ENCODE data around the gene FAM114A1. TPM values are rescaled to one million over a fixed set of nuclear protein-coding genes. Genes with fewer than 3 reads are reported as not detected.
"Not testable (repeated sequence)": the region's sequence is repeated elsewhere in the genome, so short reads cannot be mapped to it uniquely, and the experiment has no call there.

The FAM114A1 gene
- total RNA-seq, 1 donor from 2014 or later, result 10.9 TPM

DNA sequence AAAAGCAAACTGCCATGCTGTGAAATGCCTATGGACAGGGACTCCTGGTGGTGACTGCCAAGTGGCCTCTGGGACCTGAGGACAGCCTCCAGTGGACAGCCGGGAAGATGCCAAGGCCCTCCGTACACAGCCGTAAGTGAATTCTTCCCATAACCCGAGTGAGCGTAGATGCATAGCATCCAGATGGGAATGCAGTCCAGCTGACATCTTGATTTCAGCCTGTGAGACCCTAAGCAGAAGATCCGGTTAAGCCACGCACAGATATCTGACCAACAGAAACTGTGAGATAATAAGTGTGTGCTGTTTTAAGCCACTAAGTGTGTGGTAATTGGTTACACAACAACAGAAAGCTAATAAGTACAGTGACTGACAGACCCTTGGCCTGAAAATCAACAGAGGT, 108.7 kb downstream of the FAM114A1 start:
- no peak for DNase-seq

DNA sequence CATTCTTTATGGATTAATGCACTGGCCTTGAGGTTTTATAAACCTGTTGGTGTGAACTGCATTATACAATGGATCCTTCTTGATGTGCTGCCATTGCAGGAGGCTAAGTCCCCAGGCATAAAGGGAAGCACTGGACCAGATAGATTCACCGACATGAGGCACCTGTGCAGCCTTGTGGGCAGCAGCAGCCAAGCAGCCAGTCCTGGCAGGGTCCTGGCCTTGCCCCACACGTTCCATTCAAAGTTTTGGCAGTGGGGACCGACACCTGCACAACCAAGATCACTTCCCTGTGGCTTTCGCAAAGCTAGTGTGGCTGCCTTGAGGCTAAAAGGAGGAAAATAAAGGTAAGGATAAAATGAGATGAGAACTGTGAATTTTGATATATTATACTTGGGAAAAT, 111.5 kb downstream of the FAM114A1 start:
- no peak for DNase-seq

DNA sequence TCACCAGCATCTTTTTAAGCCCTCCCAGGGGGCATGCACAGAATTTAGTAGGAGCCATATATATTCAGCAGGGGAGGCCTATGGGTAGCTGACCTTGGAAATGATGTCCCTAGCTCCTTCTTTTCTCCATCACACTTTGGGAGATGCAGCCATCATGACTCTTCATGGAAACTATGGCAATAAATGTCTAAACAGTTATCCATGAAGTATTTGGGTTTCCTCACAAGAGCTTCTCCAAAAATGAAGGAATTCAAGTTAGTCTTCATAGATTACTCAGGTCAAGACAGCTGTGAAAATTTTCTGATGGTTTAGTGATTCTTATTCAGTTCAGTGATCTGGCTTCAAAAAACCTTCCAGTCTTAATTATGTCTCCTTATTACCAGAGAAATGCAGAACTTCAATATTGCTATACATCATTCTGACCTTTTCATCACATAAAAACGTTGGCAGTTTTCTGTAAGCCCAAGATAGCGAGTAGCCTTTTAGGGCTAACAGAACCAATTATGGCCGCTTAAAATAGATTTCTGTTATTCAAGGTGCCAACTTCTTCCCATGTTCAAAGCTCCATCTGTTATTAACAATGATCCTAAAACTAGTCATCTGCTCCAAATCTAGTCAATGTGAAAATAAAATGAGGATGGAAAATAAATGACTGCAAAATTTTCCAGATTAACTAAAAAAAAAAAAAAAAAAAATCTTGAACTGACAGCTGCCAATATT, 112.1 kb downstream of the FAM114A1 start:
- DNase-seq, result no peak

DNA sequence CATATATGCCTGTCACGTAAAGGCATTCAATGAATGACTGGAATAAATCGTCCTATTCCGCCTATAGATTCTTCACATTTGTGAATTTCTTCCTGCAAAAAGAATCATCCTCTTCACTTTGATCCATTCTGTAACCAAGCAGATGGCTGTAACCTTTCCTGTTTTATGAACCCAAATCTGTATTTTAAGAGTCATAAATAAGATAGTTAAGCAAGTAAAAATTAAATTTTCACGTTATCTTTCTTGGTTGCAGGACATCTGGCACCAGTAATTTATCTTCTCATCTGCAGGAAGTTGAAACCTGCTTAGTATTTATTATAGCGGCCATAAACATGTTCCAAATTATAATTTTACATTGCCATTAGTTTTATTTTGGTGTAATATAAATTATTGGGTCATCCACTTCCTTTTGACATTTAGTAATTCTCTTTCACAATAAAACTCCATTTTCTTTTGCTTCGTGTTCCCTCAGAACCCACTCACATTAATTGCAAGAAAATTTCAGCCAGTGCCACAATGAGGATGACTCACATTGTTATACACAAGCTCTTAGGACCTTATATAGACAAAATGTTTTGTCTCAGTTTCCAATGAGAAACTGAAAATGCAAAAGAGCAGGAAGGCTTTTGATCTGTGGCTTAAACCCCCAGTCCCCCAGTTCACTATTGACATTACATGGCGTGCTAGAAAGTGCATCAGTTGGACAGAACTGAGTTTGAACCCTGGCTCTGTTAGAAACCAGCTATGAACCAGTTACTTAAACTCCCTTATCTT, 113.5 kb downstream of the FAM114A1 start:
- DNase-seq, result no peak

GRCh38 chr4:38982361-38983095, 114.9 kb downstream of the FAM114A1 start:
- DNase-seq, result no peak

GRCh38 chr4:38983291-38983690, 115.7 kb downstream of the FAM114A1 start:
- no peak for DNase-seq

GRCh38 chr4:38983787-38984598, 116.4 kb downstream of the FAM114A1 start:
- no peak for DNase-seq

- no peak for DNase-seq
Measured at GRCh38 chr4:38985410-38986100, 117.9 kb downstream of the FAM114A1 start.

DNA sequence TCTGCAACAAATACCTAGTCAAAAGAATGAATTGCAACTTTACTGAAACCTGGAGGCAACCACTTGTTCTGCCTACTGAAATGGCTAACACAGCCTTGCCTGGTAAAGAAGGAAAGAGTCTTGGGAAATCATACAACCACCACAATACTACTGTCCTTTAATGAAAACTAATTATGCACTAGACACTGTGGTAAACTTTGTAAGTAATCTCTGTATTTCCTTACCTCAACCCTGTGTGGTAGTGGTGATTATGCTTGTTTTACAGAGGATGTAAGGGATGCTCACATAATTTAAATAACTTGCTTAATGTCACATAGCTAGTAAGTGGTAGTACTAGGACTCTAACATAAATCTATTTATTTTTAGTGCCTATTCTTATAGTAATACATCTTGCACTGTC, 119.9 kb downstream of the FAM114A1 start:
- DNase-seq, result no peak

DNA sequence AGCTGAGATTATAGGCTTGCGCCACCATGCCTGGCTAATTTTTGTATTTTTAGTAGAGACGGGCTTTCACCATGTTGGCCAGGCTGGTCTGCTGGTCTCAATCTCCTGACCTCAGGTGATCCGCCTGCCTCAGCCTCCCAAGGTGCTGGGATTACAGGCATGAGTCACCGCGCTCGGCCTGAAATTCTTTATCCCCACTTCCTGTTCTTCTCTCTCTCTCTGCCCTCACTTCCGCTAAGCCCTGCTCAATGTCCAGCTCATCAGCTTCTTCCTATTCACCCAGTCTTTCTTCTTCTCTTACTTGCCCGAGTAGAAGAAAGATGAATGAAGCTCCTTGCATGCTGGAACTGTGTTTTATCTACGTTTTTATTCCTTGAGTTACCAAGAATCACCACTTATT, 120.7 kb downstream of the FAM114A1 start:
- DNase-seq, result not testable (repeated sequence)

- DNase-seq, result no peak
Measured at GRCh38 chr4:38989487-38989886, 121.9 kb downstream of the FAM114A1 start.

DNA sequence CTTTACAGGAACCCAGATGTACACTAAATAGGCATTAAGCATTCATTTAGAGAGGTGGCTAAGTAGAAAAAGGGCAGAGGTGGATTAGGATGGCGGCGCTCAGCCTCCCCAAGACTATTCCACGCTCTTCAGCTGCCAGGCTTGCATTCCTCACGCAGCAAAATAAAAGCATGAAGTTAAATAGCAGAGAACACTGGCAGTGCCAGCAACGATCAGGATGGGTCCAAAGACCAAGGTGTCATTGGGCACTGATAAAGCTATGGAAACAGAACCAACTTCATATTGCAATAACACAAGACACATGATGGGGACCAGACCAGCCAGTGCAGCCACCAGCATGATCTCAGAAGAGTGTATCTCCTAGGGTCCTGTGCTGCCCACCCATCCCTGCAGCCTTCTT, 122.6 kb downstream of the FAM114A1 start:
- DNase-seq, result no peak

GRCh38 chr4:38993683-38994082, 126.1 kb downstream of the FAM114A1 start:
- no peak for DNase-seq

DNA sequence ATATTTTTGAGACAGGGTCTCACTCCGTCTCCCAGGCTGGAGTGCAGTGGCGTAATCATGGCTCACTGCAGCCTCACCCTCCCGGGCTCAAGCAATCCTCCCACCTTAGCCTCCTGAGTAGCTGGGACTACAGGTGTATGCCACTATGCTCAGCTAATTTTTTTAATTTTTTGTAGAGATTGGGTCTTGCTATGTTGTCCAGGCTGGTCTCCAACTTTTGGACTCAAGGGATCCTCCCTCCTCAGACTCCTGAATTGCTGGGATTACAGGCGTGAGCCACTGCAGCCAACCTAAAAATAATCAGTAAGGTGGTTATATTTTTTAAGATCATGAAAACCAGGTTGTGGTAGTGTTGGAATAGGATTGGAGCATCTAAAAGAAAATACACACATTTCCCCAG, 126.5 kb downstream of the FAM114A1 start:
- DNase-seq, result no peak

Small RNA genes lying within 50 kb of the gene (small RNA-seq; reads per million reads assigned to genes)
- 0.55 reads per million, percentile 54 among the genes with 10 or more reads in this experiment for gene MIR574

Other genes with a start within 250 kb of the FAM114A1 start
- gene KLF3, start 203.6 kb upstream of the FAM114A1 start, total RNA-seq, result 23.4 TPM
- 2.5 TPM for gene TLR10, start 84.8 kb upstream of the FAM114A1 start, total RNA-seq
- gene TLR1, start 63.0 kb upstream of the FAM114A1 start, total RNA-seq, result 10.5 TPM
- gene TLR6, start 11.0 kb upstream of the FAM114A1 start, total RNA-seq, result 1.9 TPM
- 0.31 TPM for gene TMEM156, start 164.6 kb downstream of the FAM114A1 start, total RNA-seq
- gene KLHL5, start 194.4 kb downstream of the FAM114A1 start, total RNA-seq, result 67.1 TPM